Right atrium auricular region (tissue), 2 donors: ENCODE data around the gene UBE3B. TPM values are rescaled to one million over a fixed set of nuclear protein-coding genes. Genes with fewer than 3 reads are reported as not detected.

Experiments
- DNase-seq: peaks from one replicate; pipeline ENCODE4 v3.0.0-alpha.2; 2019; ENCODE audit warnings: low spot score
- H3K27ac ChIP-seq, 2 donors: fragments of 200-600 bp; sonication (generic); 1 replicate in 1 of 2; 2 replicates in 1 of 2; pipeline ENCODE4 v1.5.1; 2016 to 2019
- H3K27me3 ChIP-seq, 2 donors: fragments of 200-600 bp; sonication (generic); one replicate each; pipeline versions ENCODE4 v1.5.1 to v1.6.0; 2017 to 2019
- H3K36me3 ChIP-seq: fragments of 200-600 bp; sonication (generic); one replicate; pipeline ENCODE4 v1.5.1; 2016
- H3K4me1 ChIP-seq, 2 donors: fragments of 200-600 bp; sonication (generic); one replicate each; pipeline versions ENCODE4 v1.5.1 to v1.6.0; 2017 to 2019
- H3K4me3 ChIP-seq, 2 donors: fragments of 200-600 bp; sonication (generic); 1 replicate in 1 of 2; 2 replicates in 1 of 2; pipeline ENCODE4 v1.5.1; 2017 to 2019; ENCODE audit warnings: mild to moderate bottlenecking in 1 of 2, moderate library complexity in 1 of 2
- H3K9me3 ChIP-seq, 2 donors: fragments of 200-600 bp; sonication (generic); one replicate each; pipeline ENCODE4 v1.5.1; 2019
- CTCF ChIP-seq, 2 donors: fragments of 200-600 bp; sonication (generic); IDR thresholded peaks; one replicate each; pipeline ENCODE4 v1.5.1; 2019; ENCODE audit warnings: antibody characterized with exemption in 2 of 2
- total RNA-seq, 2 donors: library from RNA; depleted of rRNA; stranded (reverse); fragments of >200 nt; gene quantifications; one replicate each; pipeline ENCODE4 v1.1.0, GENCODE V29; 2016

The UBE3B gene
- total RNA-seq, 2 donors from 2014 or later, result 41.7 to 71.8 TPM

GRCh38 chr12:109440851-109441490, 36.5 kb upstream of the UBE3B start:
- TF ChIP-seq CTCF (IDR thresholded peaks at IDR 0.05), result no peak
- no peak for DNase-seq
- Histone ChIP-seq H3K36me3 (peaks cover 4% of the 10 kb centered on the region), H3K27me3 (no peaks in the 10 kb centered on the region), H3K4me3 (no peak overlapping the region), H3K4me1 (peaks cover 0 to 17% of the 10 kb centered on the region in 2 donors), H3K27ac (no peak overlapping the region), H3K9me3 (no peaks in the 10 kb centered on the region)

- DNase-seq, result no peak
- peak in 1 of 2 donors; percentile 21 for TF ChIP-seq CTCF (IDR thresholded peaks at IDR 0.05)
- peak overlapping the region; percentile 66 to 84 for H3K27ac ChIP-seq
- no peak overlapping the region for H3K4me3 ChIP-seq
- H3K4me1 ChIP-seq, result peaks cover 0 to 27% of the 10 kb centered on the region in 2 donors
- H3K36me3 ChIP-seq, result peaks cover 15% of the 10 kb centered on the region
- no peaks in the 10 kb centered on the region for H3K9me3 ChIP-seq
- H3K27me3 ChIP-seq, result no peaks in the 10 kb centered on the region
Measured at GRCh38 chr12:109443794-109444193, 33.6 kb upstream of the UBE3B start.

GRCh38 chr12:109444259-109444658, 33.2 kb upstream of the UBE3B start:
- H3K36me3 ChIP-seq, result peaks cover 15% of the 10 kb centered on the region
- peaks cover 0 to 27% of the 10 kb centered on the region in 2 donors for H3K4me1 ChIP-seq
- no peak for DNase-seq
- H3K4me3 ChIP-seq, result no peak overlapping the region
- H3K27ac ChIP-seq, result peak overlapping the region; percentile 66 to 84
- H3K27me3 ChIP-seq, result no peaks in the 10 kb centered on the region
- no peaks in the 10 kb centered on the region for H3K9me3 ChIP-seq
- TF ChIP-seq CTCF (IDR thresholded peaks at IDR 0.05), result no peak

GRCh38 chr12:109445191-109445609, 32.2 kb upstream of the UBE3B start:
- no peak overlapping the region for H3K4me3 ChIP-seq
- H3K9me3 ChIP-seq, result no peaks in the 10 kb centered on the region
- no peaks in the 10 kb centered on the region for H3K27me3 ChIP-seq
- TF ChIP-seq CTCF (IDR thresholded peaks at IDR 0.05), result no peak
- peaks cover 0 to 27% of the 10 kb centered on the region in 2 donors for H3K4me1 ChIP-seq
- H3K27ac ChIP-seq, result peak overlapping the region; percentile 66 to 84
- peaks cover 17% of the 10 kb centered on the region for H3K36me3 ChIP-seq
- DNase-seq, result no peak

- TF ChIP-seq CTCF (IDR thresholded peaks at IDR 0.05), result no peak
- no peak overlapping the region for H3K4me3 ChIP-seq
- peaks cover 34% of the 10 kb centered on the region for H3K36me3 ChIP-seq
- H3K27ac ChIP-seq, result peak overlapping the region; percentile 66 to 84
- no peaks in the 10 kb centered on the region for H3K27me3 ChIP-seq
- peaks cover 0 to 27% of the 10 kb centered on the region in 2 donors for H3K4me1 ChIP-seq
- DNase-seq, result no peak
- H3K9me3 ChIP-seq, result no peaks in the 10 kb centered on the region
Measured at GRCh38 chr12:109446869-109447268, 30.6 kb upstream of the UBE3B start.

GRCh38 chr12:109447482-109447881, 30.0 kb upstream of the UBE3B start:
- no peak overlapping the region for H3K4me3 ChIP-seq
- H3K27me3 ChIP-seq, result no peaks in the 10 kb centered on the region
- H3K9me3 ChIP-seq, result no peaks in the 10 kb centered on the region
- peaks cover 40% of the 10 kb centered on the region for H3K36me3 ChIP-seq
- no peak for DNase-seq
- no peak for TF ChIP-seq CTCF (IDR thresholded peaks at IDR 0.05)
- peaks cover 0 to 27% of the 10 kb centered on the region in 2 donors for H3K4me1 ChIP-seq
- peak overlapping the region; percentile 66 to 84 for H3K27ac ChIP-seq
